Right atrium auricular region (tissue), 2 donors: Measurements from ENCODE around the gene TRPM3. TPM values are rescaled to one million over a fixed set of nuclear protein-coding genes. Genes with fewer than 3 reads are reported as not detected.

Experiments used
- DNase-seq: peaks from one replicate; pipeline ENCODE4 v3.0.0-alpha.2; 2019; ENCODE audit warnings: low spot score
- H3K27ac ChIP-seq, 2 donors: fragments of 200-600 bp; sonication (generic); 1 replicate in 1 of 2; 2 replicates in 1 of 2; pipeline ENCODE4 v1.5.1; 2016 to 2019
- H3K27me3 ChIP-seq, 2 donors: fragments of 200-600 bp; sonication (generic); one replicate each; pipeline versions ENCODE4 v1.5.1 to v1.6.0; 2017 to 2019
- H3K36me3 ChIP-seq: fragments of 200-600 bp; sonication (generic); one replicate; pipeline ENCODE4 v1.5.1; 2016
- H3K4me1 ChIP-seq, 2 donors: fragments of 200-600 bp; sonication (generic); one replicate each; pipeline versions ENCODE4 v1.5.1 to v1.6.0; 2017 to 2019
- H3K4me3 ChIP-seq, 2 donors: fragments of 200-600 bp; sonication (generic); 1 replicate in 1 of 2; 2 replicates in 1 of 2; pipeline ENCODE4 v1.5.1; 2017 to 2019; ENCODE audit warnings: mild to moderate bottlenecking in 1 of 2, moderate library complexity in 1 of 2
- H3K9me3 ChIP-seq, 2 donors: fragments of 200-600 bp; sonication (generic); one replicate each; pipeline ENCODE4 v1.5.1; 2019
- CTCF ChIP-seq, 2 donors: fragments of 200-600 bp; sonication (generic); IDR thresholded peaks; one replicate each; pipeline ENCODE4 v1.5.1; 2019; ENCODE audit warnings: antibody characterized with exemption in 2 of 2
- total RNA-seq, 2 donors: library from RNA; depleted of rRNA; stranded (reverse); fragments of >200 nt; gene quantifications; one replicate each; pipeline ENCODE4 v1.1.0, GENCODE V29; 2016

The TRPM3 gene
- total RNA-seq, 2 donors from 2014 or later = 0.59 to 1.5 TPM

DNA sequence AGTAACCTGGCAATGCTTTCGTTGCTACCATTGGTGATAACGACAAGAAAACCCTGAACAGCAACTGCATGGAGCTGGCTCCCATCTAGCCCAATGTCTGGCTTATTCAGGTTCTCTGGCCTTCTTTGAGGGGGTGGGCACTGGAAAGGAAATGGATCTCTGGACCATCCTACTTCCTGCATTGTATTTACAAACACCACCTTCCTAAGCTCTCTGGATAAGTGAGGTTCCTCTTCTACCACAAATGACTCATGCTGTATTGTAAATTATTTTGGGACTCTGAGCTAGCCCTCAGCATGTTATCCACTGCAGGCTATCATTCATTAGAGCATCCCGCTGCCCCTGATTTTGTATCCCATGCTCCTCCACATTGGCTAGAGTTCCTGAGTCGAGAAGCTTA lies 570.0 kb downstream of the TRPM3 start:
- Histone ChIP-seq H3K27ac (no peak overlapping the region), H3K4me1 (peaks cover 0 to 17% of the 10 kb centered on the region in 2 donors), H3K36me3 (no peaks in the 10 kb centered on the region), H3K27me3 (no peaks in the 10 kb centered on the region), H3K9me3 (no peaks in the 10 kb centered on the region), H3K4me3 (no peak overlapping the region)
- no peak for DNase-seq
- TF ChIP-seq CTCF (IDR thresholded peaks at IDR 0.05) = no peak

DNA sequence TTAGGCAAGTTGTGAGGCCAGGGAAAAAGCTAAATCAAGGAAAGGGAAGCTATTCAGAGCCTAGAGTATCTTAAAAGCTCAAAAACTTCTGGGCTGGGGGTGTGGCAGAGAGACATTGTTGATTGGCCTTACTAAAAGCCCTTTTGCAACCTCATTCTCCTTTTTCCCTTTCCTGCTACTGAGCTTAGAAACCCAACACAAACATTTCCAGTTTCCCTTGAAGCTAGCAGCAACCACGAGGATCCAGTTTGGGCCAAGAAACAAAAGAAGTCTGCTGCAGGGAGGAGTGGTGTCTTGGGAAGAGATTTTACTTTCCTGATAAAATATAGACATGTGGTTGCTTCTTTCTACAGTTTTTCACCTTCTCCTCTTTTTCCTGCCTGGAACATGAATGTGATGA lies 571.5 kb downstream of the TRPM3 start:
- Histone ChIP-seq H3K27ac (no peak overlapping the region), H3K36me3 (no peaks in the 10 kb centered on the region), H3K9me3 (no peaks in the 10 kb centered on the region), H3K4me3 (no peak overlapping the region), H3K27me3 (no peaks in the 10 kb centered on the region), H3K4me1 (peaks cover 0 to 15% of the 10 kb centered on the region in 2 donors)
- no peak for TF ChIP-seq CTCF (IDR thresholded peaks at IDR 0.05)
- DNase-seq = no peak

- no peak overlapping the region for H3K4me3 ChIP-seq
- H3K27me3 ChIP-seq = no peaks in the 10 kb centered on the region
- no peak for DNase-seq
- TF ChIP-seq CTCF (IDR thresholded peaks at IDR 0.05) = no peak
- H3K4me1 ChIP-seq = no peaks in the 10 kb centered on the region
- H3K27ac ChIP-seq = no peak overlapping the region
- H3K9me3 ChIP-seq = no peaks in the 10 kb centered on the region
- no peaks in the 10 kb centered on the region for H3K36me3 ChIP-seq
These were observed 579.0 kb downstream of the TRPM3 start for GRCh38 chr9:70542311-70542931.

- H3K27ac ChIP-seq = no peak overlapping the region
- H3K9me3 ChIP-seq = no peaks in the 10 kb centered on the region
- H3K27me3 ChIP-seq = no peaks in the 10 kb centered on the region
- H3K4me1 ChIP-seq = no peaks in the 10 kb centered on the region
- H3K4me3 ChIP-seq = no peak overlapping the region
- no peak for DNase-seq
- no peaks in the 10 kb centered on the region for H3K36me3 ChIP-seq
- no peak for TF ChIP-seq CTCF (IDR thresholded peaks at IDR 0.05)
These were observed 581.4 kb downstream of the TRPM3 start for GRCh38 chr9:70540016-70540415.

GRCh38 chr9:70539526-70539925 lies 581.9 kb downstream of the TRPM3 start:
- no peaks in the 10 kb centered on the region for H3K36me3 ChIP-seq
- H3K27me3 ChIP-seq = no peaks in the 10 kb centered on the region
- H3K9me3 ChIP-seq = no peaks in the 10 kb centered on the region
- H3K27ac ChIP-seq = no peak overlapping the region
- H3K4me1 ChIP-seq = no peaks in the 10 kb centered on the region
- H3K4me3 ChIP-seq = no peak overlapping the region
- no peak for DNase-seq
- no peak for TF ChIP-seq CTCF (IDR thresholded peaks at IDR 0.05)

- Histone ChIP-seq H3K4me1 (no peaks in the 10 kb centered on the region), H3K27ac (no peak overlapping the region), H3K9me3 (no peaks in the 10 kb centered on the region), H3K36me3 (no peaks in the 10 kb centered on the region), H3K4me3 (no peak overlapping the region), H3K27me3 (no peaks in the 10 kb centered on the region)
- TF ChIP-seq CTCF (IDR thresholded peaks at IDR 0.05) = no peak
- no peak for DNase-seq
These were observed 582.4 kb downstream of the TRPM3 start for GRCh38 chr9:70539001-70539400.
